Transverse colon (tissue), 4 donors: ENCODE results near the gene PCED1B.

ENCODE experiments used
- EP300 ChIP-seq: sonication (generic); formaldehyde crosslinking; IDR thresholded peaks from one replicate; pipeline ENCODE4 v1.6.1; 2017; ENCODE audit warnings: antibody characterized with exemption, low read depth
- POLR2A ChIP-seq: fragments of 450-650 bp; IDR thresholded peaks from one replicate; pipeline ENCODE4 v1.6.1; 2016; ENCODE audit warnings: antibody characterized with exemption, mild to moderate bottlenecking, moderate library complexity
- POLR2AphosphoS5 ChIP-seq, 3 donors: sonication (generic); formaldehyde crosslinking; IDR thresholded peaks; one replicate each; pipeline ENCODE4 v1.6.1; 2016; ENCODE audit warnings: antibody characterized with exemption in 3 of 3
- TF ChIP-seq, protein P1 (sequence below), 5 experiments: fragments of 200-600 bp in 3 of 5; fragments of 450-650 bp in 2 of 5; sonication (generic) in 3 of 5; IDR thresholded peaks; 1 replicate in 2 of 5; 2 replicates in 3 of 5; pipeline ENCODE4 v1.5.1; 2016 to 2017; ENCODE audit warnings: antibody characterized with exemption in 5 of 5, inconsistent platforms in 3 of 5, mild to moderate bottlenecking in 2 of 5, moderate library complexity in 1 of 5

- TF ChIP-seq POLR2AphosphoS5 (IDR thresholded peaks at IDR 0.05), result no peak
- TF ChIP-seq, protein P1, sequence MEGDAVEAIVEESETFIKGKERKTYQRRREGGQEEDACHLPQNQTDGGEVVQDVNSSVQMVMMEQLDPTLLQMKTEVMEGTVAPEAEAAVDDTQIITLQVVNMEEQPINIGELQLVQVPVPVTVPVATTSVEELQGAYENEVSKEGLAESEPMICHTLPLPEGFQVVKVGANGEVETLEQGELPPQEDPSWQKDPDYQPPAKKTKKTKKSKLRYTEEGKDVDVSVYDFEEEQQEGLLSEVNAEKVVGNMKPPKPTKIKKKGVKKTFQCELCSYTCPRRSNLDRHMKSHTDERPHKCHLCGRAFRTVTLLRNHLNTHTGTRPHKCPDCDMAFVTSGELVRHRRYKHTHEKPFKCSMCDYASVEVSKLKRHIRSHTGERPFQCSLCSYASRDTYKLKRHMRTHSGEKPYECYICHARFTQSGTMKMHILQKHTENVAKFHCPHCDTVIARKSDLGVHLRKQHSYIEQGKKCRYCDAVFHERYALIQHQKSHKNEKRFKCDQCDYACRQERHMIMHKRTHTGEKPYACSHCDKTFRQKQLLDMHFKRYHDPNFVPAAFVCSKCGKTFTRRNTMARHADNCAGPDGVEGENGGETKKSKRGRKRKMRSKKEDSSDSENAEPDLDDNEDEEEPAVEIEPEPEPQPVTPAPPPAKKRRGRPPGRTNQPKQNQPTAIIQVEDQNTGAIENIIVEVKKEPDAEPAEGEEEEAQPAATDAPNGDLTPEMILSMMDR (IDR thresholded peaks at IDR 0.05), result no peak
- no peak for TF ChIP-seq POLR2A
- no peak for TF ChIP-seq EP300
Measured at GRCh38 chr12:47054659-47055058, 24.8 kb upstream of the PCED1B start.
